Body of pancreas (tissue), 4 donors: ENCODE results near the gene WLS. TPM values are rescaled to one million over a fixed set of nuclear protein-coding genes. Genes with fewer than 3 reads are reported as not detected.

Experiments
- ATAC-seq: fragments of 150-250 bp; one replicate; pipeline ENCODE4 v1.9.1; 2016
- DNase-seq, 4 donors: peaks; one replicate each; pipeline ENCODE4 v3.0.0-alpha.2; 2019
- H3K27ac ChIP-seq, 4 donors: fragments of 200-600 bp; sonication (generic); 1 replicate in 3 of 4; 2 replicates in 1 of 4; pipeline versions ENCODE4 v1.5.1 to v1.6.1; 2016 to 2019; ENCODE audit warnings: mild to moderate bottlenecking in 1 of 4, mixed read lengths in 1 of 4, moderate library complexity in 1 of 4
- H3K27me3 ChIP-seq, 2 donors: fragments of 200-600 bp; sonication (generic); one replicate each; pipeline ENCODE4 v1.6.0; 2016; ENCODE audit warnings: mild to moderate bottlenecking in 1 of 2
- H3K36me3 ChIP-seq, 2 donors: fragments of 200-600 bp; sonication (generic); replicated peaks in 1 of 2; 2 replicates each; pipeline ENCODE4 v1.5.1; 2016; ENCODE audit warnings: low read depth in 2 of 2; ENCODE audit not compliant: insufficient read depth in 1 of 2
- H3K4me1 ChIP-seq: fragments of 200-600 bp; sonication (generic); one replicate; pipeline ENCODE4 v1.6.0; 2016
- H3K4me3 ChIP-seq, 2 donors: fragments of 200-600 bp; sonication (generic); 1 replicate in 1 of 2; 2 replicates in 1 of 2; pipeline ENCODE4 v1.5.1; 2016 to 2019
- H3K9me3 ChIP-seq, 3 donors: fragments of 200-600 bp; sonication (generic); 1 replicate in 2 of 3; 2 replicates in 1 of 3; pipeline ENCODE4 v1.5.1; 2016
- CTCF ChIP-seq, 7 experiments: fragments of 450-650 bp in 4 of 7; fragments of 200-600 bp in 3 of 7; sonication (generic) in 3 of 7; IDR thresholded peaks; one replicate each; pipeline ENCODE4 v1.5.1; 2016 to 2019; ENCODE audit warnings: antibody characterized with exemption in 7 of 7
- POLR2A ChIP-seq, 3 donors: fragments of 450-650 bp; IDR thresholded peaks; one replicate each; pipeline ENCODE4 v1.6.1; 2016; ENCODE audit warnings: antibody characterized with exemption in 3 of 3, mild to moderate bottlenecking in 2 of 3
- WGBS, 2 donors: methylation state at CpG; one replicate each; pipeline ENCODE4 v1.1.5; 2017; 5-methylcytosine and 5-hydroxymethylcytosine counted together
- intact Hi-C: fragments of 100-400 bp; cut with DNase I; formaldehyde crosslinking; loops from one replicate; pipeline ENCODE4 v1.15.1; 2023
- total RNA-seq, 2 donors: library from RNA; depleted of rRNA; stranded (reverse); fragments of >200 nt; gene quantifications; one replicate each; pipeline ENCODE4 v1.1.0, GENCODE V29; 2016

Gene WLS
- total RNA-seq, 2 donors from 2014 or later = 39.6 to 73.4 TPM

DNA sequence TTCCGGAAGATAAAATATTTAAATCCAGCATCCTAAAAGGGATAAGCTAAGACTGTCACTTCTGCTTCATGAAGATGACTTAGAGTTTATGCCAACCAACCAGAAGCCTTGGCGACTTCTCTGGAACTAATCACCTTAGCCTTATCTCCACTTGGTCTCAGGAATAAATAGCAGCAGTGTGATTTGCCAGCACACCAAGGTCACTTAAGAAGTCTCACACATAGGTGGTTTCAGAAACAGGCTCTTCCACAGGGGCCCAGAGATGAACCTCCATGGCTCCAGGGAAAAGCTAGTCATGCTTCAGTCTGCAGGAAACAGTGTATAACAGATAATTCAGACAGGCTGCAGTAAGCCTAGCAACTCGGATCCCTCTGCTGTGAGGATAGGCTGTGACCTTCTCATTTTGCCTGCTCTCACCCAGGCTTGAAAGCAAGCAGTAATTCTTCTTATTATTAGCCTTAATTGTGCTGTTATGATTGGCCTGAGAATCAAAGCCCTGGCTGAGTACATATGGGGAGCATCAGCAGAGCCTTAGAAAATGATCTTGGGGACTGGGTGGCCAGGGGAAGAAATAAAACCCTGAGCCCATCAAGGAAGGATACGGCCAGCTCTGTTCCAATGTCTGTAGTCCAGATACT, 84.7 kb downstream of the WLS start:
- intact Hi-C loops = no loop called here
- DNase-seq = peak in 3 of 4 donors; percentile 22 to 46 (median 44)
- Histone ChIP-seq H3K4me3 (no peak overlapping the region), H3K27me3 (no peaks in the 10 kb centered on the region), H3K9me3 (no peaks in the 10 kb centered on the region), H3K36me3 (peaks cover 0 to 14% of the 10 kb centered on the region in 2 donors), H3K4me1 (peaks cover 56% of the 10 kb centered on the region), H3K27ac (peak overlapping the region in 2 of 4 donors; percentile 19 to 83)
- no peak for ATAC-seq
- TF ChIP-seq POLR2A (IDR thresholded peaks at IDR 0.05) = no peak
- 41 to 45% methylated on average over 4 of the region's 4 CpGs for WGBS, 2 donors

DNA sequence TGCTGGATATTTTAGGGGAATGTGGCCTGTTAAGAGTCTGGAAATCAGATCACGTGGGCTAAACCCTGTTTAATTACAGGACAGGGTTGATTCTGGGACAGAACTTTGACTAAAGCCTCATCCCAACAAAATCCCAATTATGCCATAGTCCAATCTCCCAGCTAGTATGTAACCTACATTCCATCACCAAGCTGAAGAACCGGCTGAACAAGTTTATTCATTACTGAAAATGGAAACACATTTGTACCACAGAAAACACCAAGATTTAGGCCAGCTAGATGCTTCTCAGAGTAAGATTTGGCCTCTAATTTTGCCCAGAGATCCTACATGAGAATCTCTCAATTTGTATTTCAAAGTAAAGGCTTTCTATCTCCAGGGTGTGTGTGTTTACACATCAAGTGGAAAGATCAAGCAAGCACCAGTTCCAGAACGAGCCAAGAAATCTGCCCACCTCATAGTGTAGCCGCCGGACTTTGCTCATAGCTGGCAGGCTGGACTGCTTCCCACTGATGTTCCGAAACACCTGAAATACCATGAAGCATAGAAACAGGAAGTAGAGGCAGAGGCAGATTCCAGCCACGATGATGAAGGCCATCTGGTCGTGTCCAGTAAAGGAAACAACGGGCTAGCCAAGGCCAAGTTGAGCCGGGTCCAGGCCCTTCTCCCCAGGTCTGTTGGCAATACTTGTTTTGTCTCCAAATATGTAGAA, 86.8 kb downstream of the WLS start:
- H3K9me3 ChIP-seq = no peaks in the 10 kb centered on the region
- TF ChIP-seq POLR2A (IDR thresholded peaks at IDR 0.05) = no peak
- no peak for TF ChIP-seq CTCF (IDR thresholded peaks at IDR 0.05)
- no peak overlapping the region for H3K4me3 ChIP-seq
- WGBS, 2 donors = 15 to 31% methylated on average over 10 of the region's 10 CpGs
- DNase-seq (peak; percentile 71 to 86 (median 81)), ATAC-seq (peak; percentile 72)
- H3K27ac ChIP-seq = peak overlapping the region; percentile 49 to 83 (median 71)
- peaks cover 0 to 7% of the 10 kb centered on the region in 2 donors for H3K36me3 ChIP-seq
- intact Hi-C loops = no loop called here
- no peaks in the 10 kb centered on the region for H3K27me3 ChIP-seq
- H3K4me1 ChIP-seq = peaks cover 70% of the 10 kb centered on the region

GRCh38 chr1:68144856-68145255, 87.5 kb downstream of the WLS start:
- no peaks in the 10 kb centered on the region for H3K27me3 ChIP-seq
- 11 to 17% methylated on average over 4 of the region's 4 CpGs for WGBS, 2 donors
- intact Hi-C loops = no loop called here
- no peak overlapping the region for H3K4me3 ChIP-seq
- H3K36me3 ChIP-seq = peaks cover 0 to 9% of the 10 kb centered on the region in 2 donors
- H3K27ac ChIP-seq = peak overlapping the region; percentile 49 to 83 (median 71)
- TF ChIP-seq CTCF (IDR thresholded peaks at IDR 0.05) = no peak
- DNase-seq (no peak), ATAC-seq (no peak)
- peaks cover 70% of the 10 kb centered on the region for H3K4me1 ChIP-seq
- no peaks in the 10 kb centered on the region for H3K9me3 ChIP-seq

GRCh38 chr1:68143633-68144032, 88.7 kb downstream of the WLS start:
- TF ChIP-seq CTCF (IDR thresholded peaks at IDR 0.05) = no peak
- no peak for TF ChIP-seq POLR2A (IDR thresholded peaks at IDR 0.05)
- intact Hi-C loops = no loop called here
- Histone ChIP-seq H3K36me3 (peaks cover 0 to 9% of the 10 kb centered on the region in 2 donors), H3K27ac (peak overlapping the region in 3 of 4 donors; percentile 4 to 83 (median 34)), H3K9me3 (no peaks in the 10 kb centered on the region), H3K27me3 (no peaks in the 10 kb centered on the region), H3K4me1 (peaks cover 70% of the 10 kb centered on the region), H3K4me3 (no peak overlapping the region)
- DNase-seq (no peak), ATAC-seq (no peak)
- 17 to 26% methylated on average over 2 of the region's 2 CpGs for WGBS, 2 donors

- WGBS, 2 donors = 73 to 76% methylated on average over 3 of the region's 3 CpGs
These were observed 89.9 kb downstream of the WLS start for GRCh38 chr1:68142461-68142860.

More at GRCh38 chr1:68142461-68142860, 89.9 kb downstream of the WLS start:
- Histone ChIP-seq H3K36me3 (peaks cover 0 to 9% of the 10 kb centered on the region in 2 donors), H3K9me3 (no peaks in the 10 kb centered on the region), H3K27me3 (no peaks in the 10 kb centered on the region), H3K4me1 (peaks cover 59% of the 10 kb centered on the region), H3K4me3 (no peak overlapping the region), H3K27ac (peak overlapping the region; percentile 37 to 86 (median 78))
- no peak for DNase-seq
- intact Hi-C loops = no loop called here
- no peak for TF ChIP-seq CTCF (IDR thresholded peaks at IDR 0.05)
- TF ChIP-seq POLR2A (IDR thresholded peaks at IDR 0.05) = no peak
- no peak for ATAC-seq
